Brain pericyte (primary cell): Measurements from ENCODE around the gene MLLT3.

Experiments
- DNase-seq: peaks from one replicate; pipeline ENCODE4 v3.0.0-alpha.2; 2012; ENCODE audit warnings: low read depth, low spot score

The MLLT3 gene

GRCh38 chr9:20305452-20305851, 316.8 kb downstream of the MLLT3 start:
- DNase-seq: no peak

GRCh38 chr9:20303996-20304395, 318.3 kb downstream of the MLLT3 start:
- DNase-seq: no peak

- DNase-seq: no peak
Observed at GRCh38 chr9:20303066-20303465, 319.2 kb downstream of the MLLT3 start.

DNA sequence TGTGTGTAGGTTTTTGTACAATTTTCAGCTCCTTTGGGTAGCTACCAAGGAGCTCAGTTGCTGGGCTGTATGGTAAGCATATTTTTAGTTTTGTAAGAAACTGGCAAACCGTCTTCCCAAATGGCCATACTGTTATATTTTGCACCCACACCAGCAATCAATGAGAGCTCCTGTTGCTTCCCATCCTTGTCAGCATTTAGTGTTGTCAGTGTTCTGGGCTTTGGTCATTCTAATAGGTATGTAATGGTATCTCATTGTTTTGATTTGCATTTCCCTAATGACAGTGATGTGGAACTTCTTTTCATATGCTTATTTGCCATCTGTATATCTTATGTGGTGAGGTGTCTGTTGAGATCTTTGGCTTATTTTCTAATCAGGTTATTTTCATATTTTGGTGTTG, 320.1 kb downstream of the MLLT3 start:
- no peak for DNase-seq

GRCh38 chr9:20300430-20301115, 321.7 kb downstream of the MLLT3 start:
- DNase-seq: no peak

- no peak for DNase-seq
Observed at GRCh38 chr9:20297646-20298084, 324.6 kb downstream of the MLLT3 start.

DNA sequence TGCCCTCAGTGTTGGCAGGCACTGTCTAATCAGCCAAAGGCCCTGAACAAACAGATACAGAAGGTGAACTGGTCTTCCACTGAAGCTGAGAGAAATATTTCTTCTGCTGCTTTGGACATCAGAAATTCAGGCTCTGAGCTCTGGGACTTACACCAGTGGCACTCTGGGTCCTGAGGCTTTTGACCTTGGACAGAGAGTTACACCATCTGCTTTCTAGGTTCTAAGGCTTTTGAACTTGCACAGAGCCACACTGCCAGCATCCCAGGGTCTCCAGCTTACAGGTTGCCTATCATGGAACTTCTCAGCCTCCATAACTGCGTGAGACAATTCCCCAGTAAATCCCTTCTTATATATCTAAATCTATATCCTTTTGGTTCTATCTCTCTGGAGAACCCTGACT, 326.7 kb downstream of the MLLT3 start:
- no peak for DNase-seq

DNA sequence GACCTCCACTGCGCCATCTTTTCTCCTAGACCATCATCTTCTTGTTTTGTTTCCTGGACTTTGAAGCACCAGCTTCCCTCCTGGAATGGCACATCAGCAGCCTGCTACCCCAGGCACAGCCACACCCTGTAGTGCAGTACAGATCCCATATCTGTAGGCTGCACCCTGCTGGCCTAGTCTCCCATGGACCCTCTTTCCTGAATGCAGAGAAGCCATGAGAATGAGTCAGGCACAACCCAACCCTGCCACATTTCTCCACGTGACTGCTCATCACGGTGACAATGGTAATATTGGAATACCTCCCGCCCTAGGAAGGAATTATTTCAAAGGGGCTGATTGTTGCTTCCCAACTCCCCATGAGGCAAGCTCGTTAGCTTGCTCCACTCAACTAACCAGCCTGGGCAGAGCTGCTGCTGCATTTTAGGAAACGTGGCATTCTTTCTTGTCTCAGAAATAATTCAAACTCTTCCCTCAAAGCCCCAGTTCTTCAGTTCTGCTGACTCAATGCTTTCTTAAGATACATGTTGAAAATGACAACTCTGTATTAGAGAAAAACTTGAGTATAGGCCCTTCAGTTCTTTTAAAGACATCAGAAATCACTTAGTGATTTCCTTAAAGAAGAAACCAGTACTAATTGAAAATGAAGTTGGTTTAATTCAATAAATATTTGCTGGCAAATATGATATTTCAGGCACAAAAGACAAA, 328.1 kb downstream of the MLLT3 start:
- no peak for DNase-seq

DNA sequence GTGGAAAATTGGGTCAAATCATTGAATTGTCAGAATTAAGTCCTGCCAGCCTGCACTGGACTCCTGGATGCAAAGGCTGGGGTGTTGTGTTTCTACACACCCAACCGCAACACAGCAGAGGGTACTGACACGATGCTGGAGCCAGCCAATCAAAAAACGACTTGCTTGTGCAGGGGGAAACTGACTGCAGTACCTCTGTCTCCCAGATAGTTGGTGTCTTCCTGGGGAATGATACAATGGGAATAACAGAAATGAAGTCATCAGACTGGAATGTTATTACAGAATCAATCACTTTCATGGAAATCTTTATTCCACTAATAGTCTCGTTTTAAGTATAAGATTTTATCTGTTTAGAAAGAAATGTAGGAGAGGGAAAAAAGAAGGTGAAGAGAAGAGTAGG, 330.3 kb downstream of the MLLT3 start:
- no peak for DNase-seq
